CD4-positive, CD25-positive, alpha-beta regulatory T cell (primary cell): Measurements from ENCODE around the gene CFD. TPM values are rescaled to one million over a fixed set of nuclear protein-coding genes. Genes with fewer than 3 reads are reported as not detected.

Experiments
- ATAC-seq, 2 donors: fragments of 150-1000 bp; cut with Tn5 transposase; one replicate each; pipeline ENCODE4 v1.10.0; 2021; ENCODE audit warnings: low read depth in 2 of 2, moderate number of reproducible peaks in 2 of 2, moderate library complexity in 1 of 2
- DNase-seq, 3 donors: peaks; one replicate each; pipeline versions ENCODE4 v3.0.0 to v3.0.0-alpha.2; 2012 to 2022; ENCODE audit warnings: mixed read lengths in 1 of 3
- H3K27ac ChIP-seq: one replicate; pipeline ENCODE4 v1.7.0; 2013; ENCODE audit warnings: mild to moderate bottlenecking, low read length; ENCODE audit not compliant: insufficient read depth, poor library complexity, severe bottlenecking
- H3K27me3 ChIP-seq: one replicate; pipeline ENCODE4 v1.7.0; 2013; ENCODE audit warnings: low read length; ENCODE audit not compliant: control insufficient read depth, insufficient read depth
- H3K36me3 ChIP-seq: one replicate; pipeline ENCODE4 v1.7.0; 2013; ENCODE audit warnings: mild to moderate bottlenecking, low read length, moderate library complexity; ENCODE audit not compliant: control insufficient read depth, insufficient read depth
- H3K4me1 ChIP-seq: 2 replicates; pipeline ENCODE4 v1.7.0; 2013; ENCODE audit warnings: mild to moderate bottlenecking, low read length; ENCODE audit not compliant: insufficient read depth, control insufficient read depth, poor library complexity, severe bottlenecking
- H3K4me3 ChIP-seq: one replicate; pipeline ENCODE4 v1.7.0; 2013; ENCODE audit warnings: low read depth, mild to moderate bottlenecking, low read length, moderate library complexity
- H3K9me3 ChIP-seq, 2 experiments: 1 replicate in 1 of 2; 2 replicates in 1 of 2; pipeline ENCODE4 v1.7.0; 2013; ENCODE audit warnings: low read length in 2 of 2, mild to moderate bottlenecking in 1 of 2, moderate library complexity in 1 of 2; ENCODE audit not compliant: control insufficient read depth in 2 of 2
- H3K27ac Mint-ChIP-seq, 3 donors: one replicate each; pipeline ENCODE4 v1.8.0; 2020 to 2022; ENCODE audit warnings: mild to moderate bottlenecking in 3 of 3, mixed read lengths in 3 of 3, moderate library complexity in 2 of 3
- H3K27me3 Mint-ChIP-seq: one replicate; pipeline ENCODE4 v1.8.0; 2022; ENCODE audit warnings: mild to moderate bottlenecking, mixed read lengths
- H3K36me3 Mint-ChIP-seq: one replicate; pipeline ENCODE4 v1.8.0; 2020; ENCODE audit warnings: mixed read lengths
- H3K4me1 Mint-ChIP-seq, 4 donors: one replicate each; pipeline ENCODE4 v1.8.0; 2020 to 2022; ENCODE audit warnings: mixed read lengths in 4 of 4, mild to moderate bottlenecking in 1 of 4
- H3K4me3 Mint-ChIP-seq, 4 donors: one replicate each; pipeline ENCODE4 v1.8.0; 2020 to 2022; ENCODE audit warnings: mild to moderate bottlenecking in 4 of 4, mixed read lengths in 4 of 4, moderate library complexity in 3 of 4
- H3K9me3 Mint-ChIP-seq, 7 donors: one replicate each; pipeline ENCODE4 v1.8.0; 2020 to 2022; ENCODE audit warnings: mixed read lengths in 7 of 7, mild to moderate bottlenecking in 3 of 7, moderate library complexity in 2 of 7
- polyA plus RNA-seq, 4 donors: library from polyadenylated mRNA; unstranded; fragments of 300-500 nt; fragmentation: Illumina TruSeq; gene quantifications; one replicate each; pipeline ENCODE4 v1.2.3, GENCODE V29; 2021
- total RNA-seq: library from RNA; stranded (reverse); gene quantifications from one replicate; pipeline ENCODE4 v1.2.3, GENCODE V29; 2022

CFD gene
- total RNA-seq (1.9 TPM), polyA plus RNA-seq (1 to 10 TPM; 2.0 to 6.4 (median 2.5) TPM)

DNA sequence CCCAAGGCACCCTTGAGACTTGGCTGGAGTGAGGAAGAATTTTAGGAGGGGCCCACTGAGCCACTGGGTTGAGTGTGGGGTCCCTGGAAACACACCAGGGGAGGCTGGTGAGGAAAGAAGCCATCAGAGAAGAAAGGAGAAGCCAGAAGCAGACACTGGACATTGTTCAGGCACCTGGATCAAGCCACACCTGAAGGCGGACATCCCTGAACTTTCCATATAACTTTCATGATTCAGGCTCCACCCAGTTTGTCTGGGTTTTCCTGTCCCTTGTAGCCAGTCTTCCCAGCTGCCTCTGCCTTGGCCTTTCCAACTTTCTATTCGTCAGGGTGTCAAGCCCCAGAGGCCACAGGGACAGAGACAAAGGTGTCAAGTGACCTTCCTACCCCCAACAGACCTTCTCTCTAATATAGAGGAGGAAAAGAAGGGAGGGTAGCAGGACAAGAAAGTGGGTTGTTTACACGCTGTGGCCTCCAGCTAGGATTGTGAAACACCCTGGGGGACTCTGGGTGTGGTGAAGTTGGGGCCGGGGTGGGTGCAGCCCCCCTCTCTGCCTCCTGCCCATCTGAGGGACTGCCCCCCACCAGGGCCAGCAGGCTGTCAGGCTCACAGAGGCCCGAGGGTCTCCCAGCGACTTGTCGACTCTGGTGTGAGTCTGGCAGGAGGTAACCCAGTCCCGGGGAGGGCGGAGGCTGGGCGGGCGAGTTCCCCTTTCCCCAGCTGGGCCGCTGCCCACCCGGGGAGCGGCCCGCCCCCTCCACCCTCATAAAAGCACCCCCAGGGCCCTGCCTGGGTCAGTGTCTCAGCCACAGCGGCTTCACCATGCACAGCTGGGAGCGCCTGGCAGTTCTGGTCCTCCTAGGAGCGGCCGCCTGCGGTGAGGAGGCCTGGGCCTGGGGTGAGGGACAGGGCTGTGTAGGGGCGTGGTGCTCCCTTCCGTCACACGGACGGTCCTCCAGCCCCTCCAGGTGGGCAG is at the start of gene CFD:
Gene CFD (plus strand): TSS at position 797 of the 976 bp plus-strand sequence. CDS start 26 bp downstream, at position 823.
- Histone ChIP-seq H3K4me3 (no peak within 1 kb of the TSS), H3K9me3 (no peaks in the 10 kb centered on the region), H3K27ac (no peak within 1 kb of the TSS), H3K36me3 (no peaks in the 10 kb centered on the region), H3K4me1 (peaks cover 30% of the 10 kb centered on the region), H3K27me3 (peaks cover 4% of the 10 kb centered on the region)
- Mint-ChIP-seq H3K27ac (no peak within 1 kb of the TSS), H3K4me3 (peak within 1 kb of the TSS in 3 of 4 donors; percentile 4 to 21 (median 7)), H3K9me3 (peaks cover 0 to 2% (median 0%) of the 10 kb centered on the region in 7 donors), H3K4me1 (peaks cover 3 to 20% (median 10%) of the 10 kb centered on the region in 4 donors), H3K27me3 (peaks cover 35% of the 10 kb centered on the region), H3K36me3 (no peaks in the 10 kb centered on the region)
- ATAC-seq (no peak), DNase-seq (no peak)

DNA sequence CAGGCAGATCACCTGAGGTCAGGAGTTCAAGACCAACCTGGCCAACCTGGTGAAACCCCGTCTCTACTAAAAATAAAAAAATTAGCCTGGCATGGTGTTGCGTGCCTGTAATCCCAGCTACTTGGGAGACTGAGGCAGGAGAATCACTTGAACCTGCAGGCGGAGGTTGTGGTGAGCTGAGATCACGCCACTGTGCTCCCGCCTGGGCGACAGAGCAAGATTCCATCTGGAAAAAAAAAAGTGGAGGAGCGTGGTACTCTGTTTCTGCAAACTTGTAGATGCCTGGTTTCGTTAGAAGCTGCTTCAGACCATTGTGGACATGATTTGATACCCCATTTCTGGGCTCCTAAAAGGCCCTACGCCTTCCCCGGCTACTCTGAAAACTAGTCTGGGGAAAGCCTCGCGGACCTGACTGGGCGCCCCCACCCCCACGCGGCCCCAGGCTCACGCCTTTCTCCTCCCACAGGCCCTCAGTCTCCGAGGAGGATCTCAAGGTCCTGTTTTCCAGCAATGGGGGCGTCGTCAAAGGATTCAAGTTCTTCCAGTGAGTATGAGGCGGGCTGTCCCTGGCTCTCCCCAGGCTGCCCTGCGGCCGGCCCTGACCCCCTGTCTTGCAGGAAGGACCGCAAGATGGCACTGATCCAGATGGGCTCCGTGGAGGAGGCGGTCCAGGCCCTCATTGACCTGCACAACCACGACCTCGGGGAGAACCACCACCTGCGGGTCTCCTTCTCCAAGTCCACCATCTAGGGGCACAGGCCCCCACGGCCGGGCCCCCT is 49.2 kb upstream of the CFD start:
- Histone ChIP-seq H3K36me3 (peaks cover 59% of the 10 kb centered on the region), H3K27ac (no peak overlapping the region), H3K4me3 (no peak overlapping the region), H3K4me1 (no peaks in the 10 kb centered on the region), H3K27me3 (no peaks in the 10 kb centered on the region), H3K9me3 (no peaks in the 10 kb centered on the region)
- DNase-seq, result no peak
- Mint-ChIP-seq H3K4me3 (no peak overlapping the region), H3K9me3 (peaks cover 0 to 2% (median 0%) of the 10 kb centered on the region in 7 donors), H3K27me3 (no peaks in the 10 kb centered on the region), H3K27ac (no peak overlapping the region), H3K4me1 (peaks cover 0 to 11% (median 3%) of the 10 kb centered on the region in 4 donors), H3K36me3 (peaks cover 11% of the 10 kb centered on the region)
- no peak for ATAC-seq

DNA sequence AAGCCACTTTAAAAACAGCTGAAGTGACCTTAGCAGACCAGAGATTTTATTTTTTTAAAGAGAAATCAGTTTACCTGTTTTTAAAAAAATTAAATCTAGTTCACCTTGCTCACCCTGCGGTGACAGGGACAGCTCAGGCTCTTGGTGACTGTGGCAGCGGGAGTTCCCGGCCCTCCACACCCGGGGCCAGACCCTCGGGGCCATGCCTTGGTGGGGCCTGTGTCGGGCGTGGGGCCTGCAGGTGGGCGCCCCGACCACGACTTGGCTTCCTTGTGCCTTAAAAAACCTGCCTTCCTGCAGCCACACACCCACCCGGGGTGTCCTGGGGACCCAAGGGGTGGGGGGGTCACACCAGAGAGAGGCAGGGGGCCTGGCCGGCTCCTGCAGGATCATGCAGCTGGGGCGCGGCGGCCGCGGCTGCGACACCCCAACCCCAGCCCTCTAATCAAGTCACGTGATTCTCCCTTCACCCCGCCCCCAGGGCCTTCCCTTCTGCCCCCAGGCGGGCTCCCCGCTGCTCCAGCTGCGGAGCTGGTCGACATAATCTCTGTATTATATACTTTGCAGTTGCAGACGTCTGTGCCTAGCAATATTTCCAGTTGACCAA is 48.5 kb upstream of the CFD start:
- Histone ChIP-seq H3K27me3 (no peaks in the 10 kb centered on the region), H3K4me1 (no peaks in the 10 kb centered on the region), H3K27ac (no peak overlapping the region), H3K4me3 (no peak overlapping the region), H3K9me3 (no peaks in the 10 kb centered on the region), H3K36me3 (peaks cover 54% of the 10 kb centered on the region)
- Mint-ChIP-seq H3K4me3 (no peak overlapping the region), H3K27me3 (no peaks in the 10 kb centered on the region), H3K36me3 (peaks cover 14% of the 10 kb centered on the region), H3K4me1 (peaks cover 0 to 11% (median 3%) of the 10 kb centered on the region in 4 donors), H3K27ac (no peak overlapping the region), H3K9me3 (peaks cover 0 to 2% (median 0%) of the 10 kb centered on the region in 7 donors)
- DNase-seq, result no peak
- ATAC-seq, result no peak

DNA sequence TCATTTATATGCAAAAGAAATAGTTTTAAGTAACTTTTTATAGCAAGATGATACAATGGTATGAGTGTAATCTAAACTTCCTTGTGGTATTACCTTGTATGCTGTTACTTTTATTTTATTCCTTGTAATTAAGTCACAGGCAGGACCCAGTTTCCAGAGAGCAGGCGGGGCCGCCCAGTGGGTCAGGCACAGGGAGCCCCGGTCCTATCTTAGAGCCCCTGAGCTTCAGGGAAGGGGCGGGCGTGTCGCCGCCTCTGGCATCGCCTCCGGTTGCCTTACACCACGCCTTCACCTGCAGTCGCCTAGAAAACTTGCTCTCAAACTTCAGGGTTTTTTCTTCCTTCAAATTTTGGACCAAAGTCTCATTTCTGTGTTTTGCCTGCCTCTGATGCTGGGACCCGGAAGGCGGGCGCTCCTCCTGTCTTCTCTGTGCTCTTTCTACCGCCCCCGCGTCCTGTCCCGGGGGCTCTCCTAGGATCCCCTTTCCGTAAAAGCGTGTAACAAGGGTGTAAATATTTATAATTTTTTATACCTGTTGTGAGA is 47.9 kb upstream of the CFD start:
- H3K27ac ChIP-seq, result no peak overlapping the region
- no peak for ATAC-seq
- Mint-ChIP-seq H3K4me1 (peaks cover 0 to 14% (median 3%) of the 10 kb centered on the region in 4 donors), H3K27me3 (no peaks in the 10 kb centered on the region), H3K4me3 (peak overlapping the region in 1 of 4 donors; percentile 44), H3K27ac (no peak overlapping the region), H3K36me3 (peaks cover 19% of the 10 kb centered on the region), H3K9me3 (peaks cover 0 to 2% (median 0%) of the 10 kb centered on the region in 7 donors)
- no peak for DNase-seq
- no peak overlapping the region for H3K4me3 ChIP-seq
- H3K9me3 ChIP-seq, result no peaks in the 10 kb centered on the region
- H3K36me3 ChIP-seq, result peaks cover 52% of the 10 kb centered on the region
- H3K27me3 ChIP-seq, result no peaks in the 10 kb centered on the region
- H3K4me1 ChIP-seq, result no peaks in the 10 kb centered on the region

DNA sequence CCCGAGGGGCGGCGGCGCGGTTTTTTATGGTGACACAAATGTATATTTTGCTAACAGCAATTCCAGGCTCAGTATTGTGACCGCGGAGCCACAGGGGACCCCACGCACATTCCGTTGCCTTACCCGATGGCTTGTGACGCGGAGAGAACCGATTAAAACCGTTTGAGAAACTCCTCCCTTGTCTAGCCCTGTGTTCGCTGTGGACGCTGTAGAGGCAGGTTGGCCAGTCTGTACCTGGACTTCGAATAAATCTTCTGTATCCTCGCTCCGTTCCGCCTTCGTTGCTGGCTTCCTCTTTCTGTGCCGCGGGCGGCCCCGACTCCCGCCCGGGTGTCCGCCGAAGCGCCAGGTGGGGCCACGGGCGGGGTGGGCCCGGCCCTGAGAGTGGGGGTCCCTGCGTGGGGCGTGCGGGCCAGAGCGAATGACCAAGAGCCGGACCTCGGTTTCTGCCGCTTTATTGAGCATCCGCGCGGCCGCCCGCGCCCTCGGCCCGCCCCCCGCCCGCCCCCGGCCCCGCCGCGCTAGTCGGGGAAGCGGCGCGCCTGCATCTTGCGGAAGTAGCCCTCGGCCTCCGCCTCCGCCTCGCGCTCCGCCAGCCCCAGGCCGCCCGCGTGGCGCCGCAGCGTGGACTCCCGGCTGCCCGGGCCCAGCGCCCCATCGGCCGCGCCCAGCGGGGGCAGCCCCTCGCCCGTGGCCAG is 47.3 kb upstream of the CFD start:
- Mint-ChIP-seq H3K27ac (no peak overlapping the region), H3K27me3 (no peaks in the 10 kb centered on the region), H3K4me3 (peak overlapping the region in 1 of 4 donors; percentile 44), H3K36me3 (peaks cover 17% of the 10 kb centered on the region), H3K9me3 (peaks cover 0 to 2% (median 0%) of the 10 kb centered on the region in 7 donors), H3K4me1 (peaks cover 0 to 11% (median 2%) of the 10 kb centered on the region in 4 donors)
- ATAC-seq (no peak), DNase-seq (no peak)
- Histone ChIP-seq H3K36me3 (peaks cover 46% of the 10 kb centered on the region), H3K9me3 (no peaks in the 10 kb centered on the region), H3K4me3 (no peak overlapping the region), H3K4me1 (no peaks in the 10 kb centered on the region), H3K27me3 (no peaks in the 10 kb centered on the region), H3K27ac (no peak overlapping the region)

- no peaks in the 10 kb centered on the region for H3K9me3 ChIP-seq
- peaks cover 40% of the 10 kb centered on the region for H3K36me3 ChIP-seq
- no peak overlapping the region for H3K27ac Mint-ChIP-seq
- H3K9me3 Mint-ChIP-seq, result peaks cover 0 to 2% (median 0%) of the 10 kb centered on the region in 7 donors
- H3K4me1 ChIP-seq, result no peaks in the 10 kb centered on the region
- no peaks in the 10 kb centered on the region for H3K27me3 ChIP-seq
- no peak overlapping the region for H3K27ac ChIP-seq
- peaks cover 11% of the 10 kb centered on the region for H3K36me3 Mint-ChIP-seq
- H3K4me3 ChIP-seq, result no peak overlapping the region
- no peak for DNase-seq
- ATAC-seq, result no peak
- no peaks in the 10 kb centered on the region for H3K27me3 Mint-ChIP-seq
- no peak overlapping the region for H3K4me3 Mint-ChIP-seq
- H3K4me1 Mint-ChIP-seq, result peaks cover 0 to 5% (median 0%) of the 10 kb centered on the region in 4 donors
Measured at GRCh38 chr19:812747-813218, 46.7 kb upstream of the CFD start.
